Activated CD8-positive, alpha-beta memory T cell treated with anti-CD3 and anti-CD28 coated beads for 24 hours (primary cell): ENCODE results near the gene GALNTL6.

Experiments
- DNase-seq: peaks from one replicate; pipeline ENCODE4 v3.0.0-alpha.2; 2020

Gene GALNTL6

GRCh38 chr4:172127168-172127567 lies 314.0 kb downstream of the GALNTL6 start:
- no peak for DNase-seq

- DNase-seq, result no peak
Observed at GRCh38 chr4:172129593-172129992, 316.4 kb downstream of the GALNTL6 start.

- DNase-seq, result no peak
Observed at GRCh38 chr4:172134521-172134920, 321.3 kb downstream of the GALNTL6 start.

- DNase-seq, result no peak
Observed at GRCh38 chr4:172141025-172141424, 327.8 kb downstream of the GALNTL6 start.

GRCh38 chr4:172142281-172142741 lies 329.1 kb downstream of the GALNTL6 start:
- no peak for DNase-seq

- DNase-seq, result no peak
Observed at GRCh38 chr4:172143605-172144314, 330.6 kb downstream of the GALNTL6 start.

GRCh38 chr4:172147687-172148086 lies 334.5 kb downstream of the GALNTL6 start:
- DNase-seq, result no peak

GRCh38 chr4:172149329-172149728 lies 336.1 kb downstream of the GALNTL6 start:
- no peak for DNase-seq

GRCh38 chr4:172152284-172152683 lies 339.1 kb downstream of the GALNTL6 start:
- no peak for DNase-seq

GRCh38 chr4:172153719-172154118 lies 340.5 kb downstream of the GALNTL6 start:
- no peak for DNase-seq

GRCh38 chr4:172155838-172156345 lies 342.7 kb downstream of the GALNTL6 start:
- no peak for DNase-seq

- no peak for DNase-seq
Observed at GRCh38 chr4:172157946-172158345, 344.7 kb downstream of the GALNTL6 start.

- no peak for DNase-seq
Observed at GRCh38 chr4:172163215-172163614, 350.0 kb downstream of the GALNTL6 start.

- DNase-seq, result no peak
Observed at GRCh38 chr4:172168888-172169287, 355.7 kb downstream of the GALNTL6 start.

- DNase-seq, result no peak
Observed at GRCh38 chr4:172169871-172170270, 356.7 kb downstream of the GALNTL6 start.

- no peak for DNase-seq
Observed at GRCh38 chr4:172173206-172173605, 360.0 kb downstream of the GALNTL6 start.

- no peak for DNase-seq
Observed at GRCh38 chr4:172177382-172177781, 364.2 kb downstream of the GALNTL6 start.

- DNase-seq, result no peak
Observed at GRCh38 chr4:172188248-172188988, 375.2 kb downstream of the GALNTL6 start.

GRCh38 chr4:172202480-172203076 lies 389.4 kb downstream of the GALNTL6 start:
- DNase-seq, result no peak

GRCh38 chr4:172207258-172207657 lies 394.1 kb downstream of the GALNTL6 start:
- no peak for DNase-seq

- DNase-seq, result no peak
Observed at GRCh38 chr4:172207886-172208285, 394.7 kb downstream of the GALNTL6 start.

GRCh38 chr4:172220679-172221078 lies 407.5 kb downstream of the GALNTL6 start:
- DNase-seq, result no peak

GRCh38 chr4:172225457-172225856 lies 412.3 kb downstream of the GALNTL6 start:
- no peak for DNase-seq

- DNase-seq, result no peak
Observed at GRCh38 chr4:172232966-172233365, 419.8 kb downstream of the GALNTL6 start.
